ENCODE measurements around the gene HRG. TPM values are rescaled to one million over a fixed set of nuclear protein-coding genes. Genes with fewer than 3 reads are reported as not detected.

Gene HRG
- total and polyA plus RNA-seq, 2 of the 8 experiments (the other 6 are each of a cell fraction or from before 2014, with no cell fraction given): 0.03 to 0.15 TPM

DNA sequence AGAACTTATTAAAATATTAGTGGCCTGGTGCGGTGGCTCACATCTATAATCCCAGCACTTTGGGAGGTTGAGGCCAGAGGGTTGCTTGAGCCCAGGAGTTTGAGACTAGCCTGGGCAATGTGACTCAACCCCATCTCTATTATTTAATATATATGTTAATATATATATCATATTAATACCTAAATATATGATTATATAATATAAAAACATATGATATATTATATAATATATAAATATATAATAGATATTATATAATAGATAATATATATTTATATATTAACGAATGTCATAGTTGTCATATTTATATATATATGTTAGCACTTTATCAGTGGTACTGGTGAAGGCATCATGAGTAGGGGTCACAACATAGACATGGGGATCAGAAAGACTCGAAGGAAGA lies 5.2 kb downstream of the HRG start (continued):
- TF ChIP-seq RNF2 (IDR thresholded peaks at IDR 0.05; ENCODE audit: borderline replicate concordance, low read depth, low read length, missing control alignments, poor library complexity, severe bottlenecking) (no peak), HDAC6 (IDR thresholded peaks at IDR 0.05; ENCODE audit: low read depth, low read length) (no peak), RBBP5 (IDR thresholded peaks at IDR 0.05; ENCODE audit: borderline replicate concordance, low read depth, low read length) (no peak), EZH2 (IDR thresholded peaks at IDR 0.05; ENCODE audit: low read depth, low read length, severe bottlenecking) (no peak)
